ENCODE results near the gene MTMR10. TPM values are rescaled to one million over a fixed set of nuclear protein-coding genes. Genes with fewer than 3 reads are reported as not detected.

MTMR10 gene, protein sequence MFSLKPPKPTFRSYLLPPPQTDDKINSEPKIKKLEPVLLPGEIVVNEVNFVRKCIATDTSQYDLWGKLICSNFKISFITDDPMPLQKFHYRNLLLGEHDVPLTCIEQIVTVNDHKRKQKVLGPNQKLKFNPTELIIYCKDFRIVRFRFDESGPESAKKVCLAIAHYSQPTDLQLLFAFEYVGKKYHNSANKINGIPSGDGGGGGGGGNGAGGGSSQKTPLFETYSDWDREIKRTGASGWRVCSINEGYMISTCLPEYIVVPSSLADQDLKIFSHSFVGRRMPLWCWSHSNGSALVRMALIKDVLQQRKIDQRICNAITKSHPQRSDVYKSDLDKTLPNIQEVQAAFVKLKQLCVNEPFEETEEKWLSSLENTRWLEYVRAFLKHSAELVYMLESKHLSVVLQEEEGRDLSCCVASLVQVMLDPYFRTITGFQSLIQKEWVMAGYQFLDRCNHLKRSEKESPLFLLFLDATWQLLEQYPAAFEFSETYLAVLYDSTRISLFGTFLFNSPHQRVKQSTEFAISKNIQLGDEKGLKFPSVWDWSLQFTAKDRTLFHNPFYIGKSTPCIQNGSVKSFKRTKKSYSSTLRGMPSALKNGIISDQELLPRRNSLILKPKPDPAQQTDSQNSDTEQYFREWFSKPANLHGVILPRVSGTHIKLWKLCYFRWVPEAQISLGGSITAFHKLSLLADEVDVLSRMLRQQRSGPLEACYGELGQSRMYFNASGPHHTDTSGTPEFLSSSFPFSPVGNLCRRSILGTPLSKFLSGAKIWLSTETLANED
- 26.8 TPM for polyA plus RNA-seq
- long read RNA-seq, donor 1, partial matches to known transcripts = 0 of 1 reads
- long read RNA-seq, donor 1, other reads (novel, unspliced or antisense) = 0 of 1 reads
- long read RNA-seq, donor 2, full-length matches to known transcripts = 4 of 4 reads
- long read RNA-seq, donor 2, partial matches to known transcripts = 0 of 4 reads
- long read RNA-seq, donor 2, other reads (novel, unspliced or antisense) = 0 of 4 reads
- long read RNA-seq, donor 3 = 0 reads
- long read RNA-seq, donor 4 = 0 reads
- long read RNA-seq, donor 5 = 0 reads
- long read RNA-seq, donor 6, full-length matches to known transcripts = 1 of 9 reads
- long read RNA-seq, donor 6, partial matches to known transcripts = 8 of 9 reads
- long read RNA-seq, donor 6, other reads (novel, unspliced or antisense) = 0 of 9 reads
- long read RNA-seq, donor 7, full-length matches to known transcripts = 2 of 14 reads
- long read RNA-seq, donor 7, partial matches to known transcripts = 12 of 14 reads
- long read RNA-seq, donor 7, other reads (novel, unspliced or antisense) = 0 of 14 reads
- long read RNA-seq, donor 8, full-length matches to known transcripts = 1 of 1 reads
- long read RNA-seq, donor 8, partial matches to known transcripts = 0 of 1 reads
- long read RNA-seq, donor 8, other reads (novel, unspliced or antisense) = 0 of 1 reads
- long read RNA-seq, donor 9, partial matches to known transcripts = 0 of 2 reads
- long read RNA-seq, donor 9, other reads (novel, unspliced or antisense) = 0 of 2 reads
- long read RNA-seq, donor 10, full-length matches to known transcripts = 1 of 1 reads
- long read RNA-seq, donor 10, partial matches to known transcripts = 0 of 1 reads
- long read RNA-seq, donor 10, other reads (novel, unspliced or antisense) = 0 of 1 reads
- long read RNA-seq, donor 11, full-length matches to known transcripts = 1 of 1 reads
- long read RNA-seq, donor 11, partial matches to known transcripts = 0 of 1 reads
- long read RNA-seq, donor 11, other reads (novel, unspliced or antisense) = 0 of 1 reads

DNA sequence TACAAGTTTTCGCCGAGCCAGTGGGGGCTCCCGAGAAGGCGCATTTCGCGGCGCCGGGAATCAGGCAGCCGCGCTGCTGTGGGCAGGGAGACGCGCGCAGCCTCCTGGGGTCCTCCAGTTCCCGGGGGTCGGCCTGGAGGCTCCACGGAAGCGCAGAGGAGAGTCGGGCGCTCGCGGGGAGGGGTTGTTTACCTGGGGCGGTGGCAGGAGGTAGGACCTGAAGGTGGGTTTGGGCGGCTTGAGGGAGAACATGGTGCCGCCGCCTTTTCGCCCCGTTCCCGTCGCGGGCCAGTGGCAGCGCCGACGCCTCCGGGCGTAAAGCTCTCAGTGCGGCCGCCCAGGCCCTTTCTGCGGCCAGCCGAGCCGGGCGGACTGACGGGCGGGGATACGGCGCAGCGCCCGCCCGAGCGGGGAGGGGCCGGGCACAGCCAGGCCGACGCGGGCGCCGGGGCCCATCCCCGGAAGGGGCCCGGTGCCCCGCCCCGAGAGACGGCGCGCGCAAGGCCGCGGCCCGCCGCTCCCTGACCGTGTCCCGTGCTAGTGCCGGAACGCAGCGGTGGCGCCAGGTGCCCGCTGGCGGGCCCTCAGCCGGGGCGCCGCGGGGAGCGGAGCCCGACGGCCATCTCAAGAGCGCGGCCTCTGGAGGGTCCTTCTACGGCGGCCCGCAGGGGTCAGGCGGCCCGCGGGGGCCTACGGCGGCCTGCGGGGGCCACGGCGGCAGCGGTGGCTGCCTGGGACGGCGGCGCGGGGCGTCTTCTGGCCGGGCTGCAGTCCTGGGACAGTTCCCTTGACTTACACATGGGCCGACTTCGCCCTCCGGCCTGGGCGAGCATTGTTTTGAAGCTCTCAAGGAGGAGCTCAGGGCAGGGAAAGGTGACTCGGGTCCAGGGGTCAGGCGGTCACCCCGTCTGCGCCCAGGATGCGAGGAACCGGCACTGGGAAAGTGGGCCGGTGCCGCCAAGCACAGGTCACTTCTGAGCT is at the start of gene MTMR10:
Gene MTMR10, minus strand, starts transcription at position 374 of the 981 bp plus-strand sequence. Its CDS starts 122 bp downstream, at position 252.
- H3K4me1 ChIP-seq (ENCODE audit: control insufficient read depth, insufficient read depth, low read length) = peaks cover 12% of the 10 kb centered on the region
- no peaks in the 10 kb centered on the region for H3K9me3 ChIP-seq (ENCODE audit: control insufficient read depth, low read depth, low read length)
- H3K36me3 ChIP-seq (ENCODE audit: control insufficient read depth, insufficient read depth, low read length) = peaks cover 6% of the 10 kb centered on the region
- no peaks in the 10 kb centered on the region for H3K27me3 ChIP-seq (ENCODE audit: control insufficient read depth, insufficient read depth, low read length)
- DNase-seq = peak; percentile 83 to 93
- no CpG with 5 or more reads among the region's 114 CpGs for WGBS (ENCODE audit: insufficient coverage, low lambda C conversion rate)
- H3K27ac ChIP-seq (ENCODE audit: low read length) = peak within 1 kb of the TSS; percentile 98
- H3K4me3 ChIP-seq (ENCODE audit: low read length) = peak within 1 kb of the TSS; percentile 80

DNA sequence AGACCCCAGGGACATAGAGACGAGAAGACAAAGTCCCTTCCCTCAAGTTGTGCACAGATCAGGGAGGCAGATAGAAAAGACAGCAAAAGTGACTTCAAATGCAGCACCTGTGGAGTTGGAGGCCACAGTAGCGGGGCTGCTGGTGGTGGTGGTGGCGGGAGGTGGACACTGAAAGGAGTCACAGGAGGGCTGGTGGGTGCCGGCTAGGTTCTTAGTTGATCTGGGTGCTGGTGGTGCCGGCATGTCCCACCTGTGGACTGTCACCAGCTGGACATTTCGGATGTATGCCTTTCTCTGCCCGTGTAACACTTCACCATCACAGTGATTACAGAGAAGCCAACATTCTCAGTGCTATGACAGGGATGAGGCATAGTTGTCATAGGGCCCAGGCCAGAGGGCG is 49.2 kb upstream of the MTMR10 start:
- H3K27me3 ChIP-seq (ENCODE audit: control insufficient read depth, insufficient read depth, low read length) = no peaks in the 10 kb centered on the region
- DNase-seq = no peak
- 100% methylated on average over 1 of the region's 8 CpGs for WGBS (ENCODE audit: insufficient coverage, low lambda C conversion rate)

DNA sequence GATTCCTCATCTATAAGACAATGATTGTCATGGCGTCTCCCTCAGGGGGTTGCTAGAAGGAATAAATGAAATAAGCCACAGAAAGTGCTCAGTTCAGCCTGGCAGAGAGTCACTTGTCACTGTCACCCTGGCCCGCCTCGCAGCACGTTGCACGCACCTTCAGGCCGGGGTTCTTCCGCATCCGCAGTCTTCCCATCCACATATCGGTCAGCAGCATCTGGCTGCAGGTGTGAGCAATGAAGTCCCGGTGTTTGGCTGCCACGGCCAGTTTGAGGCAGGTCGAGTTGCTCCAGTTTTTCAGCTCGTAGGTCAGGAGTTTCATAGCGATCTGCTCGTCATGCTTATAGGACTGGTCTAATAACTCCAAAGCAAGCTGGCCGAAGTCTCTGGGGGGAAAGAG is 48.5 kb upstream of the MTMR10 start:
- Histone ChIP-seq H3K9me3 (ENCODE audit: control insufficient read depth, low read depth, low read length) (no peaks in the 10 kb centered on the region), H3K27ac (ENCODE audit: low read length) (no peak overlapping the region), H3K4me1 (ENCODE audit: control insufficient read depth, insufficient read depth, low read length) (no peaks in the 10 kb centered on the region), H3K27me3 (ENCODE audit: control insufficient read depth, insufficient read depth, low read length) (no peaks in the 10 kb centered on the region), H3K4me3 (ENCODE audit: low read length) (no peak overlapping the region), H3K36me3 (ENCODE audit: control insufficient read depth, insufficient read depth, low read length) (no peaks in the 10 kb centered on the region)
- no peak for DNase-seq
- 50% methylated on average over 1 of the region's 16 CpGs for WGBS (ENCODE audit: insufficient coverage, low lambda C conversion rate)

More for the DNA sequence above, 49.2 kb upstream of the MTMR10 start:
- Histone ChIP-seq H3K9me3 (ENCODE audit: control insufficient read depth, low read depth, low read length) (no peaks in the 10 kb centered on the region), H3K27ac (ENCODE audit: low read length) (no peak overlapping the region), H3K4me3 (ENCODE audit: low read length) (no peak overlapping the region), H3K36me3 (ENCODE audit: control insufficient read depth, insufficient read depth, low read length) (no peaks in the 10 kb centered on the region), H3K4me1 (ENCODE audit: control insufficient read depth, insufficient read depth, low read length) (no peaks in the 10 kb centered on the region)

DNA sequence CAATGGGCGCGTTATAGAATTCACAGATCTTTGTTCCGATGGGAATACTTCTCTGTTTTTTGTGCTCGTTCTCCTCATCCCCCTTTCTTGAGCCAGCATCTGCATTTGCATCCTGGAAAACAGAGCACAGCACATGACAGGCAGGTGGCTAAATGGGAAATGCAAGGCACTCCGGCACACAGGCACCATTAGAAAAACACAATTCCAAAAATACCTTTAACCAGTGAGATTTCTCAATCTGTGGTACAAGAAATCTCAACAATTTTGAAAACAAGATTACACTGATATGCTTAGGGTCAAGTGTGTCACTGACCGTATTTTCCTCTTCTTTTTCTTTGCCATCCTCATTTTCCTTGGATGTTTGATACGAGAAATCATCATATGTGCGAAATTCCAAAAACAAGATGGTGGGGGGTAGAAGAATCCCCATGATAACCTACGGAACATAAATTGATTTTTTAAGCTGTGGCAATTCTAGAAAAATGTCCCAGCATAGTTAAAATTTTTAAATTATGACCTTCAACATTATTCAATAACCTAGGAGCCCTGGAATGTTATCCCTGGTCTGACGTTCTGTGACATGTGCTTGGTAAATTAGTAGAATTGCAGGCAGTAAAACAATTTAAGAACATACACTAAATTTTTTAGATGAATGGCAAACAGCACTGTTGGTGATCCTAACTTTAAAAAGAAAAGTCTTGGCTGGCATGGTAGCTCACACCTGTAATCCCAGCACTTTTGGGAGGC is 46.5 kb upstream of the MTMR10 start:
- Histone ChIP-seq H3K9me3 (ENCODE audit: control insufficient read depth, low read depth, low read length) (no peaks in the 10 kb centered on the region), H3K4me3 (ENCODE audit: low read length) (no peak overlapping the region), H3K4me1 (ENCODE audit: control insufficient read depth, insufficient read depth, low read length) (no peaks in the 10 kb centered on the region), H3K27me3 (ENCODE audit: control insufficient read depth, insufficient read depth, low read length) (no peaks in the 10 kb centered on the region), H3K27ac (ENCODE audit: low read length) (no peak overlapping the region), H3K36me3 (ENCODE audit: control insufficient read depth, insufficient read depth, low read length) (no peaks in the 10 kb centered on the region)
- 77% methylated on average over 6 of the region's 10 CpGs for WGBS (ENCODE audit: insufficient coverage, low lambda C conversion rate)
- no peak for DNase-seq

DNA sequence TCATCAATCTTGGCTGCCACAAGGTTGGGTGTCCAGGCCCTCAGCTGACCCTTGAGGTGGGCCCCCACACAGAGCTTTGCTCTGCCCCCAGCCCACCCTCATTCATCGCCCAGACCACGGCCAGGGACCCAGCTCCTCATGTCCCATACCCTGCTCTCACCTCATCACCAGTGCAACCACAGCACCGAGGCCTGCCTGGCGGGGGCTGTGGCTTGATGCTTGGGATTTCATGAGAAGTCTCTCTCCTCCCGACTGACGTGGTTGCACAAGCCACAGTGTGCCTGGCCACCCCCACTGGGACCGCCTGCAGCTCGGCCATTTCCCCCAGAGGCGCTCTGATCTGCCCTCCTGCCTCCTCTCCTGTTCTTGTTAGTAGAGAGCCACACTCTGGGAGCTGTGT is 45.4 kb upstream of the MTMR10 start:
- Histone ChIP-seq H3K9me3 (ENCODE audit: control insufficient read depth, low read depth, low read length) (no peaks in the 10 kb centered on the region), H3K27me3 (ENCODE audit: control insufficient read depth, insufficient read depth, low read length) (no peaks in the 10 kb centered on the region), H3K27ac (ENCODE audit: low read length) (no peak overlapping the region), H3K4me3 (ENCODE audit: low read length) (no peak overlapping the region), H3K36me3 (ENCODE audit: control insufficient read depth, insufficient read depth, low read length) (no peaks in the 10 kb centered on the region), H3K4me1 (ENCODE audit: control insufficient read depth, insufficient read depth, low read length) (no peaks in the 10 kb centered on the region)
- no peak for DNase-seq
- WGBS (ENCODE audit: insufficient coverage, low lambda C conversion rate) = no CpG with 5 or more reads among the region's 9 CpGs

DNA sequence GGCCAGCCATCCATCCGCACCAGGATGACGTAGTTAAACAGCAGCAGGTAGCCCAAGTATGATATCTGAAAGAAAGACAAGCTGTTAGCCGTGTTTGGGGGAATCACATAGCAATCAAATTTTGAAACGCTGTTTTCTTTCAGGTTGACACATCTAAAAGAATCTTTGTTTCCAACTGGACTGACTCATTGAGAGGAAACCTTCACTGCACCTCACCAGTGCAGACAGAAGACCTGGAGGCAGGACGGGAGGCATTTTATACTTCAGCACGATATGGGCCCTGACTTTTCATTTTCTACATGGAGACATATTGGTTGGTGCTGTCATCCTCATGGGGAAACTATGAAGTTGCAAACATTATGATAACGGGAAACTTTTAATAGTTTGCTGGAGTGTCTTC is 44.2 kb upstream of the MTMR10 start:
- Histone ChIP-seq H3K9me3 (ENCODE audit: control insufficient read depth, low read depth, low read length) (no peaks in the 10 kb centered on the region), H3K36me3 (ENCODE audit: control insufficient read depth, insufficient read depth, low read length) (no peaks in the 10 kb centered on the region), H3K27ac (ENCODE audit: low read length) (no peak overlapping the region), H3K4me3 (ENCODE audit: low read length) (no peak overlapping the region), H3K4me1 (ENCODE audit: control insufficient read depth, insufficient read depth, low read length) (no peaks in the 10 kb centered on the region), H3K27me3 (ENCODE audit: control insufficient read depth, insufficient read depth, low read length) (no peaks in the 10 kb centered on the region)
- no CpG with 5 or more reads among the region's 7 CpGs for WGBS (ENCODE audit: insufficient coverage, low lambda C conversion rate)
- no peak for DNase-seq

DNA sequence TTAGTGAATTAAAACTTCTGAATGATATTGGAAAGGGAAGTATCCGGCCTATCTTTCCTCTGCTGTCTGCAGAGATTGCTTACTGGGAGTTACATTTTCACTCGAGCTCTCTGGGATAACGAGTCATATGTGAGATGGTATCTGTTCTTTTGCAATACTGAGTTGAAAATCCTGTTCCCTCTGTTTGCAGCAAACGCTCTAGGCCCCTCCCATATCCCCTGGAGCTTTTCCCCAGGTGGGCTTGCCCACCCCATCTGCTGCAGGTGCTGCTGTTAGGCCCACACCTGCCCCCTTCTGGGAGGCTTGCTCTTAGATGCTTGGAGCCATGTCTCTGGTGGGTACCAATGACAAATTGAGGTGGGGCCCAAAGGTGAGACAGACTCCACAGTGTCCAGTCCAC is 42.7 kb upstream of the MTMR10 start:
- no peaks in the 10 kb centered on the region for H3K27me3 ChIP-seq (ENCODE audit: control insufficient read depth, insufficient read depth, low read length)
- H3K4me3 ChIP-seq (ENCODE audit: low read length) = no peak overlapping the region
- no peaks in the 10 kb centered on the region for H3K4me1 ChIP-seq (ENCODE audit: control insufficient read depth, insufficient read depth, low read length)
- no peaks in the 10 kb centered on the region for H3K36me3 ChIP-seq (ENCODE audit: control insufficient read depth, insufficient read depth, low read length)
- WGBS (ENCODE audit: insufficient coverage, low lambda C conversion rate) = no CpG with 5 or more reads among the region's 4 CpGs
- no peaks in the 10 kb centered on the region for H3K9me3 ChIP-seq (ENCODE audit: control insufficient read depth, low read depth, low read length)
- no peak overlapping the region for H3K27ac ChIP-seq (ENCODE audit: low read length)
- no peak for DNase-seq

DNA sequence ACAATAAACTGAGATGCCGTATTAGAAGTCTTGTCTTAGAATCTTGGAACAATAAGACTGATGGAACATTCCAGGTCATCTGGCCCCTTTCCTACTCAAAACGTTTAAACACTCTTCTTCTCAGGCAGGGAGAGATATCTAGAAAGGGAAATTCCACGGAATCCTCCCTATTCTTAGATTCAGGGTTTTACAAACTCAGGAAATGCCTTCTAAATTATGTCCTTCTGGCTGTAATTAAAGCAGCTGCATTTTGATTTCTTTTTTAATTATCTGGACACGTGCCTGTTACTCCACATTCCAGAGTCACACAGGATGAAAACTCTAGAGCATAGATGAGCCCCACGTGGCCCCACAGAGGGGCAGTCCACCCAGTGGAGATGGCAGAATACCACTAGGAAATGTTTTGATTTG is 41.5 kb upstream of the MTMR10 start:
- no peak for DNase-seq
- no peak overlapping the region for H3K4me3 ChIP-seq (ENCODE audit: low read length)
- no peak overlapping the region for H3K27ac ChIP-seq (ENCODE audit: low read length)
- WGBS (ENCODE audit: insufficient coverage, low lambda C conversion rate) = 50% methylated on average over 2 of the region's 5 CpGs
- H3K36me3 ChIP-seq (ENCODE audit: control insufficient read depth, insufficient read depth, low read length) = no peaks in the 10 kb centered on the region
- H3K27me3 ChIP-seq (ENCODE audit: control insufficient read depth, insufficient read depth, low read length) = no peaks in the 10 kb centered on the region
- no peaks in the 10 kb centered on the region for H3K9me3 ChIP-seq (ENCODE audit: control insufficient read depth, low read depth, low read length)
- H3K4me1 ChIP-seq (ENCODE audit: control insufficient read depth, insufficient read depth, low read length) = no peaks in the 10 kb centered on the region
